Measurements from ENCODE around the gene CAPZA1.
"Not testable (repeated sequence)": the region's sequence is repeated elsewhere in the genome, so short reads cannot be mapped to it uniquely, and the experiment has no call there.

The CAPZA1 gene

GRCh38 chr1:112629256-112629655 lies 9.6 kb downstream of the CAPZA1 start:
- no peak for DNase-seq

GRCh38 chr1:112633628-112634027 lies 14.0 kb downstream of the CAPZA1 start:
- DNase-seq: no peak

GRCh38 chr1:112634367-112634766 lies 14.7 kb downstream of the CAPZA1 start:
- no peak for DNase-seq

GRCh38 chr1:112636056-112636455 lies 16.4 kb downstream of the CAPZA1 start:
- no peak for DNase-seq

- no peak for DNase-seq
Observed at GRCh38 chr1:112636597-112637253, 17.1 kb downstream of the CAPZA1 start.

GRCh38 chr1:112637254-112638109 lies 17.9 kb downstream of the CAPZA1 start:
- no peak for DNase-seq

- no peak for DNase-seq
Observed at GRCh38 chr1:112638110-112638428, 18.4 kb downstream of the CAPZA1 start.

GRCh38 chr1:112640437-112640836 lies 20.8 kb downstream of the CAPZA1 start:
- DNase-seq: not testable (repeated sequence)

GRCh38 chr1:112643080-112643479 lies 23.4 kb downstream of the CAPZA1 start:
- no peak for DNase-seq

- DNase-seq: no peak
Observed at GRCh38 chr1:112646225-112646624, 26.6 kb downstream of the CAPZA1 start.

GRCh38 chr1:112651205-112651604 lies 31.6 kb downstream of the CAPZA1 start:
- DNase-seq: no peak

GRCh38 chr1:112665857-112666256 lies 46.2 kb downstream of the CAPZA1 start:
- no peak for DNase-seq

GRCh38 chr1:112666946-112667345 lies 47.3 kb downstream of the CAPZA1 start:
- no peak for DNase-seq

- DNase-seq: no peak
Observed at GRCh38 chr1:112672009-112672408, 52.4 kb downstream of the CAPZA1 start.

GRCh38 chr1:112672842-112673241 lies 53.2 kb downstream of the CAPZA1 start:
- DNase-seq: no peak

GRCh38 chr1:112673592-112674439 lies 54.2 kb downstream of the CAPZA1 start:
- no peak for DNase-seq

GRCh38 chr1:112674440-112674985 lies 54.9 kb downstream of the CAPZA1 start, which contains the start of gene MOV10:
TSS of gene MOV10 (plus strand) at chr1:112674659. CDS start at chr1:112674913, 254 bp downstream.
- DNase-seq: peak; percentile 57

- peak; percentile 57 for DNase-seq
Observed at GRCh38 chr1:112674986-112675727, 55.5 kb downstream of the CAPZA1 start.

GRCh38 chr1:112675728-112676381 lies 56.2 kb downstream of the CAPZA1 start:
- DNase-seq: no peak

- DNase-seq: no peak
Observed at GRCh38 chr1:112676543-112676942, 56.9 kb downstream of the CAPZA1 start.

GRCh38 chr1:112677501-112677900 lies 57.9 kb downstream of the CAPZA1 start:
- no peak for DNase-seq

GRCh38 chr1:112678605-112679004 lies 59.0 kb downstream of the CAPZA1 start:
- no peak for DNase-seq
